Hematopoietic multipotent progenitor cell treated with erythropoietin and hydrocortisone succinate and interleukin-3 and kit ligand, for 4 days (in vitro differentiated cells): ENCODE results near the gene PRKN.
A peak's percentile ranks its signal among the peaks of the same experiment; 100 is the strongest.
"Not testable (repeated sequence)": the region's sequence is repeated elsewhere in the genome, so short reads cannot be mapped to it uniquely, and the experiment has no call there.

Source experiments
- DNase-seq: peaks from one replicate; pipeline ENCODE4 v3.0.0-alpha.2; 2015

PRKN gene

DNA sequence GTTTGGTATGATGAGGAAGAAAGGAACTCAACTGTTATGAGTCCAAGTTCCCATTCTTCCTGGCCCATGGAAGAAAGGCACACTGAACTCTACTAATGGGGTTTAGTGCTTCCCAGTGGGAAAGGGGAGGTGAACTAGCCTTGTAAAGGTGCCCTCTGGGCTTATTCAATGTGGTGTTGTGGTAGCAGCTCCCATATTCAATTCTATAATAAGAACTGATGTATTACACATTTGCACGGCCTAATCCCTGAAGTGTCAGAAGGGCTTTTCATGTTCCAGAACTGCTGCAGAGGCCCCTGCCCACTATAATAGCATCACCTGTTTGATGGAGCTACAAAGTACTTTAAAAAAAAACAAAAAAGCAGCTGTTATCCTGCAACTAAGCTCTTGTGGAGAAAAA, 17.1 kb downstream of the PRKN start:
- DNase-seq: no peak

GRCh38 chr6:162709431-162709830, 18.1 kb downstream of the PRKN start:
- DNase-seq: no peak

DNA sequence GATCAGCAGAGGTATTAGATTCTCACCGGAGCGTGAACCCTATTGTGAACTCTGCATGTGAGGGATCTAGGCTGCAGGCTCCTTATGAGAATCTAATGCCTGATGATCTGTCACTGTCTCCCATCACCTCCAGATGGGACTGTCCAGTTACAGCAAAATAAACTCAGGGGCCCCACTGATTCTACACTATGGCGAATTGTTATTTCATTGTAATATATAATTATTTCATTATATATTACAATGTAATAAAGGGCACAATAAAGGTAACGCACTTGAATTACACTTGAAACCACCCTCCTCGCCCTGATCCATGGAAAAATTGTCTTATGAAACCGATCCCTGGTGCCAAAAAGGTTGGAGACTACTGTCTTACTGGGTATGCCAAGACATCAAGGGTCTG, 18.6 kb downstream of the PRKN start:
- no peak for DNase-seq

GRCh38 chr6:162706232-162706631, 21.3 kb downstream of the PRKN start:
- peak; percentile 74 for DNase-seq

DNA sequence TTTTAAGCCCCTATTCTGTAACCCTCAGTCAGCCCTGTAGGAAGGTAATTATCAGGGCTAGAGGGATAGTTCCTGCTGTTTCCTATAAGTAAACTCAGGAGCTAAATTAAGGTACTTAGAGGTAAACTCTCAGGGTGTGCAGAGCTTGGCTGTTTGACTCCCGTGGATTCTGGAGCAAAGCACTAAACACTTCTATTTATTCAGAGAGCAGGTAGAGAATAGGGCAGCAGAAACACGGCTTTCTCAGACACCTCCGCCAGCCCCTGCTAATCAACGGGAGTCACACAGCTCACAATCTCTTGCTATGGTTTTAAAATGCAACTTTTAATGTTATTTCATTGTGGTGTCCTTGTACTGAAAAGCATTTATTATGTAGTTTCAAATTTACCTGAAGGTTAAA, 21.8 kb downstream of the PRKN start:
- DNase-seq: no peak

DNA sequence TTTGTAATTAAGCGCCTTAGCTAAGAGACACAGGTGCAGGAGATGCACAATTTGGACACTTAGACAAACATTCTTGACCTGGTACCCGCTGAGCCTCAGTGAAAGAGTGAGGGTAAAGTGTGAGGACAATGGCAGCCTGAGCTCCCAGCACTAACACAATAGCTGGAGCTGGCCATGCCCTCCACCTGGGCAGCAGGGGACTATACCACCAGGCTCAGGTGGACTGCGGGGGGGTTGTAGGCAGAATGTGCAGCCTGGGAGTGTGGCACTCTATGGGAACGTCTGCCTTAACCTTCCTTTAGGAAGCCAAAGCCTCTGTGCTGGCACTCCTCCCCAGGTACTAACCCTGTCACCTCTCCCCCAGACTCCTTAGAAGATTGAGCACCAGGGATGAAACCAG, 23.6 kb downstream of the PRKN start:
- DNase-seq: no peak

DNA sequence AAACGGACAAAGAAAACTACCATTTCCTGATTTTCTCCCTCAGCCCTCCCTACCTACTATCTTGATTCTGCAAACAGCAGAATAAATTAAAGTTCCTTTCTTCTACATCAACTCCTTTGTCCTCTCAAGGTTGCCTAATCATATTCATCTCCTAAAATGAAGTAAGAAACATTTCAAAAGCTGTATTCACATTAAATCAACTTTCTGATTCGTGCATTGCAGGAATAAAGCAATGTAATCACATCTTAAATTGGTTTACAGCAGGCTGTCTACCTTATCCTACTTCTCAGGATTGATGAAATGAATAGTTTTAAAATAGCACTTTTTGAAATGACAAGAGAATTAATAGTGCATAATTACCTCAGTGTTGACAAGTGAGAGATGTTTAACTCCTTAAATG, 25.1 kb downstream of the PRKN start:
- no peak for DNase-seq

DNA sequence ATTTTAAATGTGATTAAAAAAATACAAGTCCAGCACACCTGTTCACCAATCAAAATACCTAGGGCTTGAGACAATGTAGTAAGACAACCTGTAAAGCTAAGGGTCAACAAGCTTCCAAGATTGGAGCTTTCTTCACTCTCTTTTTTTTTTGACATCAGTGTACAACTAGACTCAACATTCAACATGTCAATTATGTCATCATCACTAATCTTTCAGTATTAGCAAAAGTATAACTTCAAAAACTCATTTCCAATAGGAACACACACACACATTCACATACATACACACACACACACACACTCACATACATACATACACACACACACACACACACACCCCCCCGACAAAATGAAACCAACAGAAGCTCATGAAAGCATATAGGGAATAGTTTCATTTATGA, 26.0 kb downstream of the PRKN start:
- DNase-seq: no peak

GRCh38 chr6:162700966-162701365, 26.6 kb downstream of the PRKN start:
- no peak for DNase-seq

GRCh38 chr6:162699961-162700360, 27.6 kb downstream of the PRKN start:
- no peak for DNase-seq

DNA sequence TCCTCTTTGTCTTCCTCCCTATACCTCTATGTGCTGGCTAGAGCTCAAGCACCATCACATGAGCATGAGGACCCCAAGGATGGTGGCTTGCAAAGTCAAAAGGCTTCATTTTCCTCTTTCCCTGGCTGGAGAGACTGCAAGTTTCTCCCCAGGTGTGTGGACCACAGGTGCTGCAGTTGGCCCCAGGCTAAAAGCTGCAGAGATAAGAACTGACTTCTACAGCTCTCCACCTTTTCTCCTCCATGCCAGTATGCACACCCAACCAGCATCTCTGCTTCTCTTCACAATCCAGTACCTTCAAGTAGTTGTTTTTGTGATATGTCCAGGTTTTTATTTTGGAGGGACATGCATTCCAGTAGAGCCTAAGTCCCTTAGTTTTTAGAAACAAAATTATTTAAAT, 29.1 kb downstream of the PRKN start:
- DNase-seq: no peak

DNA sequence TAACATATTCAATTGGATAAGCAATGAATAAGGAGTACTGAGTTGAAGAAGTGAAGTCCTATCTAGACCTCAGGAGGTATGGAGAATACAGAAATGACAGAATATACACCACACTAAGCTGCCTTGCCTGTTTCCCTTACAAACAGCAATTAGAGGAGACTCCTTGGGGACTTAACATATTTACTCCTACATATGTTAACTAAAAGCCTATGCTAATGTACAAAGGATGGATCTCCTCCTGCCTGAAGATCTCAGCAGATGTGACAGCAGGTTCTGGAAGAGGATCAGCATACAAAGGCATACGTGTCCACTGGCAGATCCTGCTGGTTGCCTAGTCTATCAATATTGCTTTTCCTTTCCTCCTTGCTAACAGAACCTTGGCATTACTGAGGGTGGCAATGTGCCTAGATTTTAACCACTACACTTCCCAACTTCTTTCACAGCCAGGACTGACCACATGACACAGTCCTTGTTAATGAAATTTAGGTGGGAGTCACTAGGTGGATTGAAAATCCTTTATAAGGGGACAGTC, 29.6 kb downstream of the PRKN start:
- DNase-seq: no peak

GRCh38 chr6:162690158-162690557, 37.4 kb downstream of the PRKN start:
- no peak for DNase-seq

DNA sequence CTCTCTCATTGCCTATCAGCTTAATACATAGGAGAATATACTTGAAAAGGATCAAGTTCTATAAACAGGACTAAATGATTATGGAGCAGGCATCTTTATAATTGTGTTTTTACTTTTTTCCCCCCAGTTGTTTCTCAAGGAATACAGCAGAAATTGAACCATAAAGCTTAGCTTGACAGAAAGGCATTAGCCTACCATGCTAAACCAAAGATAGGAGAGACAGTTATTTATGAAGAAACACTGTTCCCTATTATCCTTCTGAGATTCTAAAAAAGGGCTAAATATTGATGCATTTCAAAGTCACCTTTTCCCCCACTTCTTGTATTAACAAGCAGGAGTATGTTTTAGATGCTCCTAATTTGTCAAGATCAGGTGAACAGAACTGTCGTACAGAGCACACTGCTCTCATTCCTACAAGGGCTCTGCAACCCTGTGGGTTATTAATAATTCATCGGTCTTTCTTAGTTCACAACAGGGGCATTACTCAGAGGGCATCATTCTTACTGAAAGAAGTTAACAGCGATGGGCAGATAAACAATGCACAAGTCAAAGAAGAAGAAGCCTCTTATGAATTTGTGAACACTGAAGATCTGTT, 38.7 kb downstream of the PRKN start:
- no peak for DNase-seq

- no peak for DNase-seq
Measured at GRCh38 chr6:162685586-162685985, 42.0 kb downstream of the PRKN start.

GRCh38 chr6:162684961-162685360, 42.6 kb downstream of the PRKN start:
- DNase-seq: no peak

DNA sequence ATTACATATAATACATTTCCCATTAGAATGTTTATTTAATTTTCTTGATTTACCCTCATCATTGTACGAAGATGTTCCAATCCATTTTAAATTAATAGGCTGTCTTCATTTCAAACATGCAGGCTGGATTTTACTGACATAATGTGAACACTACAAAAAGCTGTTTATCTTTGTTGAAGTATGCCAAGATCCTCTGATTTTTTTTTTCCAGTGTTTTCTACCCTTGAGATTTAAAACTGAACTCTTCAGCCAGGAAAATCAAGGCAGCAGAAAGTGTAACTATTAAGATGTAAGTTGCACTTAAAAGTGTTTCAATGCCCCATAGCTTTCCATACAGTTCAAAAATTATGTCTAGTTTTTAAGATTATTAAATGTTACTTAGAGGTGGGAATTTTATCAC, 43.5 kb downstream of the PRKN start:
- no peak for DNase-seq

GRCh38 chr6:162683135-162683534, 44.4 kb downstream of the PRKN start:
- no peak for DNase-seq

- DNase-seq: no peak
Measured at GRCh38 chr6:162681447-162681846, 46.1 kb downstream of the PRKN start.

- DNase-seq: no peak
Measured at GRCh38 chr6:162680871-162681270, 46.7 kb downstream of the PRKN start.

GRCh38 chr6:162680367-162680766, 47.2 kb downstream of the PRKN start:
- no peak for DNase-seq

DNA sequence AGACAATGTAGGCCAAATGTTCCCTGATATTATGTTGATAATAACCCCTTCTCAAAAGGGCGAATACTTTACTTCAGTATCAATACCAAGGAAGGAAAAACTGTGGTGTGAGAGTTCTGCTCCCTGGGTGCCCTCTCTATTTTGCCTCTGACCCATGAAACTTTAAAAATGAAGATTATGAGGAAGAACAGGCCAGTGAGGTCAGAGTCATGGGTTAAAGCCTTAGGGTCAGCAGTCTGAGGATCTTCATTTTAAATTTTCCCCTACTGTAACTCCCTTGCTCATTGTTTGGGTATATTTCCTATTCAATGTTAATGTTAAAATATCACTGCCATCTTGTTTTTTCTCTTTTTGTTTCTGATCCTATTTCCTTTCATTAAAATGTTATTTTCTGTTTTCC, 47.9 kb downstream of the PRKN start:
- DNase-seq: no peak

- not testable (repeated sequence) for DNase-seq
Measured at GRCh38 chr6:162678896-162679295, 48.7 kb downstream of the PRKN start.

DNA sequence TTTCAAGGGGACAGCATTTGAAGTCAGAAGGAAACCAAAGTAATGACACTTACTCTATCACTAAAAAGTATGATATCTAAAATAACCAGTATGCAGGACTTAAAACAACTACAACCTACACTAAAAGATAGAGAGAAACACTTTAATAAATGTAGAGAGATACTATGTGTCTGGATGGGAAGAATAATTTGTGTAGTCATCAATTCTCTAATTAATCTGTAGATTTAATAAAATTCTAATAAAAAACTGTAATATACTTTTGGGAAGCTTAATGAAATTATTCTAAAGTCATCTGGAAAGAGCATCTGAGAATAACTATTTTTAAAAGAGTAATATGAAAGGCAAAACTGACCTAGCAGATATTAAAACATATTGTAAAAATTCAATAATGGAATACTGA, 52.1 kb downstream of the PRKN start:
- DNase-seq: no peak

DNA sequence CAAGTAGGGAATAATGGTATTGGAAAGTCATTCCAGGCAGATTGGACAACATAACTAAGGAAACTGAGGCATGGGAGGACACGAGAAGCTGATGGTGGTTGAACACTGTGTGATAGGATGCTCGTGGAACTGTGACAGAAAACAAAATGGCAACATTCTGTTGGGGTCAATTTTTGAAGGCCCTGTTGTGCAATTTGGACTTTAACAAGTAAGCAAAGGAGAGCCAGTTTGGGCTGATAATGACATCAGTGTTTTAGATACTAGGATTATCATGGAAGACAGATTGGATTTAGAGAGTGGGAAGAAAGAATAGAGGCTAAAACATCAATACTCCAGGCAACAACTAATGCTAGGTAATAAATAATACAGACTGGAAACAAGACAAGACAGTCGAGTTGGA, 53.1 kb downstream of the PRKN start:
- no peak for DNase-seq
